ENCODE data around the gene THAP3.

The THAP3 gene, protein sequence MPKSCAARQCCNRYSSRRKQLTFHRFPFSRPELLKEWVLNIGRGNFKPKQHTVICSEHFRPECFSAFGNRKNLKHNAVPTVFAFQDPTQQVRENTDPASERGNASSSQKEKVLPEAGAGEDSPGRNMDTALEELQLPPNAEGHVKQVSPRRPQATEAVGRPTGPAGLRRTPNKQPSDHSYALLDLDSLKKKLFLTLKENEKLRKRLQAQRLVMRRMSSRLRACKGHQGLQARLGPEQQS

DNA sequence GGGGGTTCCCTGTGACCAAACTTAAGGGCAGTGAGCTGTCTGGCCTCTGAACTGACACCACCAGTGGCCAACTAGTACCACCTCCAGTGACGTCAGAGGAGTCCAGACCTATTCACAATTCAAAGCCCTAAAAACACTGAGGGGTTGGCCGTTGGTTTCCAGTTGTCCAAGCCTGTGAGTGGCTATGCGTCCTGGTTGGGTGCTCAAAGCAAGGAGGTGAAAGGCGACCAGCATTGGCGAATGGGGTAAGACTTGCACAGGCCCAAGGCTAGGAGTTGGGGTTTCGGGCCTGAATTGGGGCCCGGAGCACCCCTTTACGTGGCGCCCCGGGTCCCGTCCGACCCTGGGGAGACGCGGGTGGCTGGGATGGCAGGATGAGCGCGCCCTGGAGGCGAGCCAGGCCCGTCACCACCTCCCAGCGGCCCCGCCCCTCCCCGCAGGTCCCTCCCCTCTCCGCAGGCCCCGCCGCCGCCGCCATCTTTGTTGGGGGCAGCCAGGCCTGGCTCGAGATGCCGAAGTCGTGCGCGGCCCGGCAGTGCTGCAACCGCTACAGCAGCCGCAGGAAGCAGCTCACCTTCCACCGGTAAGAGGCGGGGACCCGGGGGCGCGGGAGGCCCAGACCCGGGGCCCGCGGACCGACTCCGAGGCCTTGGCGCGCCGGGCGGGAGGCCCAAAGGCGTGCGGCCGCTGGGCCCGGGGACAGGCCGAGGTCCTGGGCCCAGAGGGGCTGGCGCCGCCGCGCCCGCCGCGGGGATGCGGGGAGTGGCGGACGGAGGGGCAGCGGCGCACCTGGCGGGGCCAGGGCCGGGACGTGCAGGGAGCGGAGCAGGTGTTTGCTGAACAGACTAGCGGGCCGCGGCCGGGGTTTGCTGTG is at the start of gene THAP3:
Gene THAP3 (plus strand): TSS at position 159 of the 874 bp plus-strand sequence. CDS start 351 bp downstream, at position 510.
- no peak for TF ChIP-seq CTCF (conservative IDR thresholded peaks at IDR 0.05)
- H3K27ac ChIP-seq: peak within 1 kb of the TSS; percentile 96

DNA sequence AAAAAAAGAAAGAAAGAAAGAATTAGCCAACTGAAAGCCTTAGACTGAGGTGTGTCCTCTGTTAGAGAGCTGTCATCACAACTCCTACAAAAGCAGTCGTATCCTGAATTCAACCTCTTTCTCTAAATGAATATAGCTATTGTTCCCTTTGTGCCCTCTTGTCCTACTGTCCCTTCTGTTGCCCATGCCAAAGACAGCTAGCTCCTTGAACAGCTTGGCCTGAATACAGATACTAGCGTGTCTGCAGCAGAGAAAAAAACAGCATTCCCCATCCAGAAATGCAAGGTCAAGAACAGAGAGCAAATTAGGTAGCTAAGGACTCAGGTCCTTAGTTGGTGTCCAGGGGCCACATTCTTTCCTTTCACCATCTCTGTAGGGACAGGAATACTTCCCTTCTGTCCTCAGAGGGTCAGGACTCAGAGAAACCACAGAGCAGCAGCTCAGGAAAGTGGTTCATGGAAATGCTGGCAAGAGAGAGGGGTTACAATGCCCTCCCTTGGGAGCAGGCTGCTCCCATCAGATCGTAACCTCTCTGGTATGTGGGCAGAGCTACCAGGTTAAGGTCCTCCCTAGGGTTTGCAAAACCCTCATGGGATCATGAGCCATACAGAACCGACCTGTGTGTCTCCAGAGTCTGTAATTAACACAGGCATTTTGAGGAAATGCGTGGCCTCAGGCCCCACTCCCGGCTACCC is 46.7 kb upstream of the THAP3 start:
- H3K27ac ChIP-seq: no peak overlapping the region
- no peak for TF ChIP-seq CTCF (conservative IDR thresholded peaks at IDR 0.05)

DNA sequence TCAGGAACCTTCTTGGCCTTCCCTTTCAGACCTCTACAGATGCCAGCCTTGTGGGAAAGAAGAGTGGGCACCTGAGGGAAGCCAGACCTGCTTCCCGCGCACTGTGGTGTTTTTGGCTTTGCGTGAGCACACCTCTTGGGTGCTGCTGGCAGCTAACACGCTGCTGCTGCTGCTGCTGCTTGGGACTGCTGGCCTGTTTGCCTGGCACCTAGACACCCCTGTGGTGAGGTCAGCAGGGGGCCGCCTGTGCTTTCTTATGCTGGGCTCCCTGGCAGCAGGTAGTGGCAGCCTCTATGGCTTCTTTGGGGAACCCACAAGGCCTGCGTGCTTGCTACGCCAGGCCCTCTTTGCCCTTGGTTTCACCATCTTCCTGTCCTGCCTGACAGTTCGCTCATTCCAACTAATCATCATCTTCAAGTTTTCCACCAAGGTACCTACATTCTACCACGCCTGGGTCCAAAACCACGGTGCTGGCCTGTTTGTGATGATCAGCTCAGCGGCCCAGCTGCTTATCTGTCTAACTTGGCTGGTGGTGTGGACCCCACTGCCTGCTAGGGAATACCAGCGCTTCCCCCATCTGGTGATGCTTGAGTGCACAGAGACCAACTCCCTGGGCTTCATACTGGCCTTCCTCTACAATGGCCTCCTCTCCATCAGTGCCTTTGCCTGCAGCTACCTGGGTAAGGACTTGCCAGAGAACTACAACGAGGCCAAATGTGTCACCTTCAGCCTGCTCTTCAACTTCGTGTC is 45.9 kb upstream of the THAP3 start:
- no peak for TF ChIP-seq CTCF (conservative IDR thresholded peaks at IDR 0.05)
- H3K27ac ChIP-seq: peak overlapping the region; percentile 84

GRCh38 chr1:6579374-6580118 is 45.1 kb upstream of the THAP3 start, which contains the start of gene ZBTB48:
ZBTB48 (plus strand) TSS chr1:6579994; CDS start chr1:6580610, 616 bp downstream.
- TF ChIP-seq CTCF (conservative IDR thresholded peaks at IDR 0.05): no peak
- H3K27ac ChIP-seq: peak within 1 kb of the TSS; percentile 84

- H3K27ac ChIP-seq: peak overlapping the region; percentile 84
- no peak for TF ChIP-seq CTCF (conservative IDR thresholded peaks at IDR 0.05)
These were observed 44.5 kb upstream of the THAP3 start for GRCh38 chr1:6580119-6580592.

DNA sequence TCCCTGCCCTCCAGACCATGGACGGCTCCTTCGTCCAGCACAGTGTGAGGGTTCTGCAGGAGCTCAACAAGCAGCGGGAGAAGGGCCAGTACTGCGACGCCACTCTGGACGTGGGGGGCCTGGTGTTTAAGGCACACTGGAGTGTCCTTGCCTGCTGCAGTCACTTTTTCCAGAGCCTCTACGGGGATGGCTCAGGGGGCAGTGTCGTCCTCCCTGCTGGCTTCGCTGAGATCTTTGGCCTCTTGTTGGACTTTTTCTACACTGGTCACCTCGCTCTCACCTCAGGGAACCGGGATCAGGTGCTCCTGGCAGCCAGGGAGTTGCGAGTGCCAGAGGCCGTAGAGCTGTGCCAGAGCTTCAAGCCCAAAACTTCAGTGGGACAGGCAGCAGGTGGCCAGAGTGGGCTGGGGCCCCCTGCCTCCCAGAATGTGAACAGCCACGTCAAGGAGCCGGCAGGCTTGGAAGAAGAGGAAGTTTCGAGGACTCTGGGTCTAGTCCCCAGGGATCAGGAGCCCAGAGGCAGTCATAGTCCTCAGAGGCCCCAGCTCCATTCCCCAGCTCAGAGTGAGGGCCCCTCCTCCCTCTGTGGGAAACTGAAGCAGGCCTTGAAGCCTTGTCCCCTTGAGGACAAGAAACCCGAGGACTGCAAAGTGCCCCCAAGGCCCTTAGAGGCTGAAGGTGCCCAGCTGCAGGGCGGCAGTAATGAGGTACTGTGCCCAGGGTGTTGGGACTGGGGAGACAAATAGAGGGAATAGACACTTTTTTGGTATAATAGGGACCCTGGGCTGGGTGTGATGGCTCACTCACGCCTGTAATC is 43.9 kb upstream of the THAP3 start:
- peak overlapping the region; percentile 84 for H3K27ac ChIP-seq
- no peak for TF ChIP-seq CTCF (conservative IDR thresholded peaks at IDR 0.05)

Data from VCaP (cell line).